Stimulated activated CD8-positive, alpha-beta memory T cell treated with anti-CD3 and anti-CD28 coated beads, Interleukin-15, amount 100 ng/mL, for 1 hour (primary cell): Measurements from ENCODE around the gene RABGEF1.
"Not testable (repeated sequence)": the region's sequence is repeated elsewhere in the genome, so short reads cannot be mapped to it uniquely, and the experiment has no call there.

Experiments
- DNase-seq: peaks from one replicate; pipeline ENCODE4 v3.0.0-alpha.2; 2020; ENCODE audit warnings: low read depth

The RABGEF1 gene

DNA sequence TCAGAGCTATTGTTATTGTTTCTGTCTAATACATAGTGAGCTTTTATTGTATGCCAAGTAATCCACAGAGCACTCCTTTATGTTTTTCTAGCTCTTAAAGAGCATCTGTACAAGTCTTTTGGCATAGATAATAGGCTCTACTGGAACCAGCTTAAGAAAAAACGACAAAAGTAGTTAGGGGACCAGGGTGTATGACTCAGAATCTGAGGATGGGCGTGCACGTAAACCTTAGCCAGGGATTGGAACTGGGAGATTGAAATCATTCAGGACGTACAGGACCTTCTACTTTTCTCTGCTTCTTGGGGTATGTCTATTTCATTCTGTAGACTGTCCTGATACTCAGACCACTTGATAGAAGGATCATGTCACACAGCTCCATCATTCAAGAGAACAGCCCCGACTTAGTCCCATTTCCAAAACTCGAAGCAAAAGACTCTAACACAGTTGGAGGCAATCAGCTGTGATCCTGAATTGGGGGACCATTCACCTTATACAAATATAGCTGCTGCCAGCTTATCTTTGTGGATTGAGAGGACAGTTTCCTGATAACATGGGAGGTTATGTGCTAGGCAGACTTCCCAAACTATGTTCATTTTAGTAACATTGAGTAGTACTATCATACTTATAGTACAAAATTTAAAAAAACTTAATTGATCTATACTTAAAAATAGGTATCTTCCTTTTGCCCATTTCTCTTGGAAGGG lies 24.9 kb downstream of the RABGEF1 start:
- not testable (repeated sequence) for DNase-seq

DNA sequence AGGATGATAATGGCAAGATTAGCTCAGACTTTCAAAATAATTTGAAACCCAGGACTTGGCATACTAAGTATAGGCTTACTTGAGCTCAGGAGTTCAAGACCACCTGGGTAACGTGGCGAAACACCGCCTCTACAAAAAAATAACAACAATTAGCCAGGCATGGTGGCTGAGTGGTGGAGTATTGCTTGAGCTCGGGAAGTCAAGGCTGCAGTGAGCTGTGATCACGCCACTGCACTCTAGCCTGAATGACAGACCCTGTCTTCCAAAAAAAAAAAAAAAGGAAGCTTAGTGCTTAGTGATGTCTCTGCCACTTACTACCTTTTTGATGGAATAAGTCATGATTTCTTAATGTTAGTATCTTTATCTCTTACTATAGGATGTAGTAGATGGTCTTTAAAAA lies 25.5 kb downstream of the RABGEF1 start:
- DNase-seq: no peak

DNA sequence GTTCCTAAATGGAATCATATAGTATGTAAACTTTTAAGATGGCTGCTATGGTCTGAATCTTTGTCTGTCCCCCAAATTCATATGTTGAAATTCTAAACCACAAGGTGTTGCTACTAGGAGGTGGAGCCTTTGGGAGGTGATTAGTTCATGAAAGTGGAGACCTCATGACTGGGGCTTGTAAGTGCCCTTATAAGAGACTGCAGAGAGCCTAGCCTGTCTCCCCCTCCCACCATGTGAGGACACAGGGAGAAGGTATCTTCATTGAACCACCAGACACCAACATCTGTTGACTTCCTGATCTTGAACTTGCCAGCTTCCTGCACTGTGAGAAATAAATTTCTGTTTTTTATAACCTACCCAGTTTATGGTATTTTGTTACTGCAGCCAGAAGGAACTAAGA lies 27.0 kb downstream of the RABGEF1 start:
- DNase-seq: not testable (repeated sequence)

DNA sequence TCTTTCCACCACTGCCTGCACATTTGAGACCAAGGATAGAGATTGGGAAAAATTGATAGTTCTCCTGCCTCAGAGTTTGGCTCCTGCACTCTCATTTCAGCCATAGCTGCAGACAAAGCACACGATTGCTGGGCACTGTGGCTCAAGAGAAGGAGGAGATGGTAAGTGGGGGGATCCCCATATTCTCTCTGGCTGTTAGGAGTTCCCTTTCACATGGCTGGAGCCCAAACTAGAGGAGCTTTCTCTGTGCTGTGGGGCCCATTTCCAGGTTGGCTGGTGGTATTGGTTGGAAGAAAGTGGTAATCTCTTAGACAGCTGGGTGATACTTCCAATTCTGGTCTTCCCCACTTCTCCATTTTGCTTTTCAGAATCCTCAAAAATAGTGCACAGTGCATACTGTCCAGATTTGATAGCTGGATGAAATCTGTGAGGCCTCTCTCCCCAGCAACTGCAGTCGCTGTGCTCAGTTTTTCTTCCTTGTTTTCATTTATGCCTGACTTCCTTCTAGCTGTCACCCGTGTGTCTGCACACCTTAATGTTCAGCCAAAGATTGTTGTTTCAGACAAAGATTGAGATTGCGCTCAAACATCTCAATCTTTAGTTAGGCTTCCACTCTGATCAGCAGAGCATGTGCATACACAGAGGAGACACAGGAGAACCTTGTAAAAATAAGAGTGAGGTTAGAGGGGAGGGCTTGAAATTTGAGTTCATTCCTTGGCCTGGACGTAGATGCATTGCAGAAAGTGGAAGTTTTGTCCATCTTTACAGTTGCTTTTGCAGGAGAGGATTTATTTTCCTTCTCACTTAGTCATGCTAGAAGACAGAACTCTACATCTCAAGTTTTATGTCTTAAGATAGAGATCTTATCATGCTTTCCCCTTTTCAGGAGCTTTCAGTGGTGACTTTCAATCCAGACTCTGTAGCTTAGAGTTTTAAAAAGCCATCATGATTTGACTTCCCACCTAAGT lies 28.6 kb downstream of the RABGEF1 start:
- DNase-seq: no peak

DNA sequence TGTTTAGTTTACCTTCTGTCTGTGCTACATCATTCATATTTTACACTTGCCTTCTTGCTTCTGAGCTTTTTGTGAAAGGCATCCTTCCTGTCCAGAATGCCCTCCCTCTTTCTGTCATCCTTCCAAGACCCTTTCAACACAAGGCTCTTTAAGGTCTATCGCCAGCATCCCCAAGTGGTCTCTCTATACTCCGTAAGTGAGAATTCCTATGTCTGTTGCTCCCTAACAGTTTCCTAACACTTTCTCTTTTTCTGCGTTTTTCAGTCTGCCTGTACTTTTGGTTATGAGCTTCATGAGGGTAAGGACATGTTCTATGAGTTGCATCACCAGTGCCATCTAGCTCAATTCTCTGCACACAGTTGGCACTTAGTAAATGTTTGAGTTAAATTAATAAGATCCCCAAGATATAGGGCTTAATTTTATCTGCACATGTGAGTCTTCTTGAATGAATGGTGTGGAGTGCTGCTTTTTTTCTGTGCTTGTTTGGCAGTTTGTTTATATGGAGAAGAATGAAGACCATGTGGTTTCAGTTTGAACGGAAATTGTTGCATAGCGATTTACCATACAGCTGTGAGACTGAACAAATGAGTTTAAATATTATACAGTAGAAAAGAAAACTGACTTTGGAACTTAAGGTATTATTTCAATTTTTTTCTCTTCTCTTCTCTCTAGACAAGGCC lies 29.4 kb downstream of the RABGEF1 start:
- no peak for DNase-seq

DNA sequence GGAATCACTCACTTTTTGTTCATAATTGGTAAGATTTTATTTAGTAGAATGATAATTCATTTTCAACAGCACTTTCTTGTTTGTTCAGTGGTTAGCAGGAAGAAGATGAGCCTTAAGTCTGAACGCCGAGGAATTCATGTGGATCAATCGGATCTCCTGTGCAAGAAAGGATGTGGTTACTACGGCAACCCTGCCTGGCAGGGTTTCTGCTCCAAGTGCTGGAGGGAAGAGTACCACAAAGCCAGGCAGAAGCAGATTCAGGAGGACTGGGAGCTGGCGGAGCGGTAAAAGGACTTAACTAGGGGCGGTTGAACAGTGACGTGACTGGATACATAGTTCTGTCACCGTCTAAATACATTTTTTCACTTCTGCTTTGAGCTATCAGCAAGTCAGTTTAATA lies 31.3 kb downstream of the RABGEF1 start:
- DNase-seq: no peak

DNA sequence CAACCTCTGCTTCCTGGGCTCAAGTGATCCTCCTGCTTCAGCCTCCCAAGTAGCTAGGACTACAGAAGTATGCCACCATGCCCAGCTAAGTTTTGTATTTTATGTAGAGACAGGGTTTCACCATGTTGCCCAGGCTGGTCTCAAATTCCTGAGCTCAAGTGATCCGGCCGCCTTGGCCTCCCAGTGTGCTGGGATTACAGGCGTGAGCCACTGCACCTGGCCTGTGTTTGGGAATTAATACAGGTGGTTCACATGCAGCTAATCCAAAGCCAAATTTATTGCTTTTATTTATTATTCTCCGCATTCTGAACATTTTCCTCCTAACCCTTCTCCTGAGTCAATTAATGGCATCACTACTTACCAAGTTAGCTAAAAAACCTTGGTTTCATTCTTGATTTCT lies 33.2 kb downstream of the RABGEF1 start:
- not testable (repeated sequence) for DNase-seq

DNA sequence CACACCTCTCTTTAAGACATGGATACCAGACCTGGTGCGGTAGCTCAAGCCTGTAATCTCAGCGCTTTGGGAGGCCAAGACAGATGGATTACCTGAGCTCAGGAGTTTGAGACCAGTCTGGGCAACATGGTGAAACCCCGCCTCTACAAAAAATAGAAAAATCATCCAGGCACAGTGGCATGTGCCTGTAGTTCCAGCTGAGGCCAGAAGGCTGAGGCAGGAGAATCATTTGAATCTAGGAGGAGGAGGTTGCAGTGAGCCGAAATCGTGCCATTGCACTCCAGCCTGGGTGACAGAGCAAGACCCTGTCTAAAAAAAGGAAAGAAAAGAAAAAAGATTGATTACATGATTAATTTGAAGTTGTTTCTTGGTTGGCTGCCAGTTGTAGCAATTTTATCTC lies 35.9 kb downstream of the RABGEF1 start:
- not testable (repeated sequence) for DNase-seq

DNA sequence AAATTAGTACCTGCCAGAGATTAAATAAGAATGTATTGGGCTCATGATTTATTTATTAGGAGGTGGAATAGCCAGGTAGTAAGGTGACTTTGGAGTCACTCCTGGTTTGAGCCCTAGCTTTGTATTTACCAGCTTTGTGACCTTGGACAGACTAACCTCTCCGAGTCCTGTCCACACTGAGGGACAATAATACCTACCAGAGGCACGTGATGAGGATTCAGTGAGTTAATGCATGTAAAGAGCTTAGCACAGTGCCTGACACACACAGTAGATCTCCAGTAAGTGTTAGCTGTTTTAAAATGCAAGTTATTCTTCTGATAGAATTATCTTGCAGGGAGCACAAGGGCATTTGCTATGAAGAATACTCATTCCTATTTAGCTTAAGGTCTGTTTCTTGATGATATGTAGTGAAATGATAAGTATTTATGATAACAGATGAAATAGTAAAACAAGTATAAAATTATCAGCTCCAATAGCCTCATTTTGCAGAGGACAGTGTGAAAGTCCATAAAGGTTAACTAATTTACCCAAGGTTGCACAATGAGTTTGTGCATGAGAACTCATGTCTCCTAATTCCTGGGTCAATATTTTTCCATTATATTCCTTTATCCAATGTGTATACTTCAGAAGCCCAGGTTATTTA lies 36.4 kb downstream of the RABGEF1 start:
- DNase-seq: no peak

DNA sequence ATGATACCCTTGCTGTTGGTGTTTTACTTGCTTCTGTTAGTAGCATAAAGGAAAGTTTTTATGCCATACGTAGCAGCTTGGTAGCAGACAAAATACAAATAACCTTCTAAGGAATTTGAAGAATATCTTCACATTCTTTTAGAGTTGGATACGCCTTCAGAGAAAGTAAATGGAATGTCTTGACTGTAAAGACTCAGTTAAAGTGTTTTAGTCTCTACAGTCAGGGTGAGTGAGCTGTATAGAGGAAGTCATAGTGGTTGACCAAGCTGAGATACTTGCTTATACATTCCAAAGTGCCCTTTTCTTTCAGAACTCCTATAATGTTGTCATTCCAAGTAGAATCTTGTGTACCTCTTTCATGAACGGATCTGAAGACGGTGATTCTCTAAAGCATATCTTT lies 37.7 kb downstream of the RABGEF1 start:
- no peak for DNase-seq

DNA sequence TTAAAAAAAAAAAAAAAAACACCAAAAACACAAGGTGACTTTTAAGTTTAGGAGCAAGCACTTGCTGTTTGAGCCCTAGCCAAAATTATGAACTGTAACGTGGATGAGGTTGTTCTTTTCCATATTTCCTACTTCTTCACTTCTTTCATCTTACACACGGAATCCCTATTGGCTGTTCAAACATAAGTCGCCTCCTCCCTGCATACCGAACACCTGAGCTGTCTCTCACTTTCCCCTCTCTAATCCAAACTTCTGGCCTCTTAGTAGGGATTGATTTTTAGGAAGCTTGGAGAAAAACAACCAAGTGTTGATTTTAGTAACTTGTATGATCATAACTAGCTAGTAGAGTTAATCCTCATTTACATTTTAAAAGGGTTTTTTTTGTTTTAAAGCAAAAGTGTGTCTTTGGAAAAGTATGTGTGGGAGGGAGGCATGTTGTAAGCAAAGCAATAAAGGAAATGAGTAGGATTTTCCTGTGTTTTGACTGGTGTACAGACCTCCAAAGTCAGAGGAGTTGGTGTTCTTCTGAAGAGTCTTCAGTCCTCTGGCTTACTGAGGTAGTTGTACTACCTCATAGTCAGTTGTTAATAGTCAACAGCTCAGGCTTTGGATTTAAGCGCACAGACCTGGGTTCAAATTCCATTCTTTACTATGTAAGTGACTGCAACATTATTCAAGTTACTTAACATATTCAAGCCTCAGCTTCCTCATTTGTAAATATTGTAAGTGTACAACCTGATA lies 39.3 kb downstream of the RABGEF1 start:
- no peak for DNase-seq

DNA sequence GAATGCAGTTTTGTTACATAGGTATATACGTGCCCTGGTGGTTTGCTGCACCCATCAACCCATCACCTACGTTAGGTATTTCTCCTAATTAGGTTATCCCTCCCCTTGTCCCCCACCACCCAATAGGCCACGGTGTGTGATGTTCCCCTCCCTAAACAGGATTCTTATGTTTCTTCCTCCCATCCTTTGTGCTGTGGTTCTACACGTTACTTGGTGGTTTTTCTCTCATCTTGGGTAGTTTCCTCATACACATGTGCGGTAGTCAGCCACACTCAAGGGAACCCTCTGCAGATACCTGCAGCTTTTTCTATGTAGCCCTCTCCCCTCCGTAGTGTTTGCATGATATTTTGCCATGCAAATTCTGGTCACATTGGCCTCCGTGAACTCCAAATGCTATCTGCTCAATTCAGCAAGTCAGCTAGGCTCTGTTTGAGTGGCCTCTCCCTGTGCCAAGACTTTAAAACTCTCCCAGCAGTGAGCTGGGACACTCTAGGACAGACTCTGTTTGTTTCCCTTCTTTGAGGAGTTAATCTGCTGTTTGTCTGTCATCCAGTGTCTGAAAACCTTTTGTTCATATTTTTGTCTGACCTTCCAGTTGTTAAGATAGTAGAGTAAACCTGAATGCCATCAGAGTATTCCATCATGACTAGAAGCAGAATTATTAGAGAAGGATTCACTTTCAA lies 41.0 kb downstream of the RABGEF1 start:
- DNase-seq: no peak

DNA sequence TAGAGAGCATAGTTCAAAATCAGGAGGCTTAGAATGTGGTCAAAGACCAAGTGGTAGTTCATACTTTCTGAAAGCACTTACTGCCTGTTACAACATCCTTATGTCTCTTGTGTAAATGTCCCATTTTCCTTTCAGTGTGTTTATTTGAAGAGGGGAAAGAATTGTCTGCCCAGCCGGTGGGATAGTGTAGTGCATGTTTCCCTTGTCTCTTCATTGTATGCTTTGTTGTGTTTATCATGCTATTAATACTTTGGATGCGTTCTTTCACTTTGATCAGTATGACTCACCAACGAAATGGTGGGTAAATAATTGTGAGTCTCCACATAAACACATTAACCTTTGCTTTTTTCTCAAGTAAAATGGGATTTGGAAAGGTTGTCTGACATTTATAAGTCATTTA lies 42.3 kb downstream of the RABGEF1 start:
- DNase-seq: not testable (repeated sequence)

DNA sequence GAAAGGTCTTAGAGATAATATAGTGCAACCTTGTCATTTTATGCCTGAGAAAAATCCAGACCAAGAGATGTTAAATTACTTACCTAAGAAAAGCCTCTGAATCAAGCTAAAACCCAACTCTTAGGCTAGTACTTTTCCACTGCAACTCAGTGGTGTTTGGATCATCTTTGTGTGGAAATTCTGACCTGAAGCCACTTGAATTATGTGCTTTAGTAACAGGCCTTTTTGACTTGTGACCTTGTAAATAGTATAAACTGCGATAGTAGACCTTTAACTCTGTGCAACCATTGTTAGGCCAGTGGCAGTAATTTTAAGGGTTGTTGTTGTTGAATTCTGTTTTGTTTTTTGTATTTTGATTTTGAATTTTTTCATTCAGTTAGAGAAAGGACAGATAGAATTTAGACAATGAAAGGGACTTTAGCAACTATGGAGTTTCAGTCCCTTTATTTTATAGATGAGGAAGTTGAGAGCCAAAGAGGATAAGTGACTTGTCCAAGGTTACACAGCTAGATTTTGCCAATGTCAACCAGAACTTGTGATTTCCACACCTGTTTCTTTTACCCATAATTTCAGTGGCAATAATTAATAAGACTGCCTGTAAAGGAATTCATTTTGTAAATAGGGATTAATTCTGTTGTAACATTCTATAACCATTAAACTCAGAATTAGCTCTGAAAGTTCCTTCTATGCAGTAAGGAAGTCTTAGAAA lies 43.5 kb downstream of the RABGEF1 start:
- DNase-seq: not testable (repeated sequence)

DNA sequence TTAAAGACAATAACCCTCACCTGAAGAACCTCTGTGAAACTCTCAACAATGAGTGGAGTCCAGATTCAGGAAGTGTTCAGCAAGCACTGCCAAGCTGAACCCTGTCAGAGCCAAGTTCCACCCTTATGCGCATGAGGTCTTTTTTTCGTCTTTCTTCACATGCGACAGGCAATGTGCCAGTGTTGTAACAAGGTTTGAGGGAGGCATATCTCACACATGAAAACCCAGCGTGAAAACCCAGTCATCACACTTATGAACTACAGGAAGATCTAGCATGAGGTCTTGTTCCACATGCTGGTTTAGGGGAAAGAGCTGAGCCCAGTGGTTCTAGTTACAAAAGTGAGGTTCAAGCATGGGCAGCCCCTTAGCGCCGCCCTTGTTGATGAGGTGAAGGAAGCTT lies 49.7 kb downstream of the RABGEF1 start:
- no peak for DNase-seq

DNA sequence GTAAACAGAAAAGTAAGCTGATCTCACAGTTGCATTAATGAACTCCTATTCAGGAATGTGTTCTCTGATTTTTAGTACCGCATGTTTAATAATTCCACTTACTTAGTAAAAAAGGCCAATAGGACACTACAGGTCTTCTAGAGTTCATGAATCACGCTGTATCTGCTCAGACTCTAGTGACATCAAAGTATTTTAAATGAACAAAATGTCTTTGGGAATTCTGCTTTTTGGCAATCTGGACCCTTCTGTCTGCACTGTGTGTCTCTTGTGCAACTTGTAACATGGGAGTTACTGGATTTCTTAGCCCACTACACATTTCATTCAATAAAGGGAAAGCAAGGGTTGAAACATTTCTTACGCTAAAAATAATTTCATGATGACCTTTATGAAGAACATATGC lies 50.2 kb downstream of the RABGEF1 start:
- DNase-seq: no peak

DNA sequence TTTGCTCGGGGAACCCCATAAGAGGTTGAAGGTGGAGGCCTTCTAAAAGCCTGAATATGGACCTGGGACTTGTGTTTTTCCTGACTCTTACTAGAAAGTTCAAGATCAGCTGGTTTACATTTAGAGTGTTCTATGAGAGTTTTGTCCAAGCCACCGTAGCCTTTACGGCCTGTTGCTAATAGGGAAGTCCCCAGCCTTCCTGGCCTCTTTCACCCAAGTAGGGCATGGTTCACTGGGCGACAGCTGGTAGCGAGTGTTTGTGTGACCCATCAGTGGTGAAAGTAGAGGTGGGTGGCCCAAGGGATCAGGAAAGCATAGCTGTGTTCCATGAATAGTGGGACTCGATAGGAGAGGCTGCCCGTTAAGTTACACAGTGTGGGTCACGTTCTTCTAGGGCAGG lies 60.1 kb downstream of the RABGEF1 start:
- no peak for DNase-seq

DNA sequence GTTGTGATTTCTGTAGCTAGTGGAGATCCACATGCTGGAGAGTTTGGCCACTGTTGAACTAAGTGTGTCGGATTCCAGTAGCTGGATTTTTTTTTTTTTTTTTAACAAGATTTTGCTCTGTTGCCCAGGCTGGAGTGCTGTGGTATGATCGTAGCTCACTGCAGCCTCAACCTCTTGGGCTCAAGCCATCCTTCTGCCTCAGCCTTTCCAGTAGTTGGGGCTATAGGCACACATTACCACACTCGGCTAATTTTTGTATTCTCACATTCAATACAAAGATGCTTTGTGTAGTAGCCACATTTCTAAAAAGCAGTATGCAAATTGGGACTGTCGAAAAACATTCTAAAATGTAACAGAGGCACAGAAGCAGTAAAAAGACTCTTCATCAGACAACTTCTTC lies 63.5 kb downstream of the RABGEF1 start:
- DNase-seq: no peak

DNA sequence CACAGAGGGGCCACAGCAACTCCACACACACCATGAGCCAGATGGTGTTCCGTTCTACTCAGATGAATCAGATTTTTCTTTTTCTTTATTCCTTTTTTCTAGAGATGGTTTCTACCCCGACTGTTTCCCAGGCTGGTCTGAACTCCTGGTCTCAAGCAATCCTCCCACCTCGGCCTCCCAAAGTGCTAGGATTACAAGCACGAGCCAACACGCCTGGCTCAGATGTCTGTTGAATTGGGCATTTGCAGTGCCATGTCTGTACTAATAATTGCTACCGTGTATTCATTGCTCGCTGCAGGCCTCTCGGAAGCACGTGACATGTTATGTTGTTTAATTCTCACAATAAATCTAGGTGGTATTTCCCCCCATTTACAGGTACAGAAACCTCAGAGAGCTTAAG lies 67.2 kb downstream of the RABGEF1 start:
- no peak for DNase-seq

DNA sequence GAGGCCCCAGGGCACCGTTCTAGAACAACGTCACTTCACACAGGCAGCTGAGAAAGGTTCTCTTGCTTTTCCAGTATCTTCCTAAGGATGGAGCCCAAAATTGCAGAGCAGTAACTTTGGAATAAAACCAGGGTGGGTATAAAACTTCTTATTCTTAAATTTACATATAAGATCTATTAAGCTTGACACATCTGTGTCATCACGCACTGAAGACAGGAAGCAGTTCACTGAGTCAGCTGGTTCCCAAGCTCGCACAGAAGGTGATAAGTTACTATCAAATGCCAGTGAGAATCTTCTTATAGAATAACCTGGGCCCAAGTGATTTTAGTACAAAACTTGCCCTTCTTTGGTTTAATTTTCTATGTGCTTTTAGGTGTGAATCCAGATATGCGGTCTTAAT lies 70.2 kb downstream of the RABGEF1 start:
- DNase-seq: no peak
